Measurements from ENCODE around the gene UPF2. TPM values are rescaled to one million over a fixed set of nuclear protein-coding genes. Genes with fewer than 3 reads are reported as not detected.
"Not testable (repeated sequence)": the region's sequence is repeated elsewhere in the genome, so short reads cannot be mapped to it uniquely, and the experiment has no call there.

UPF2 gene, protein sequence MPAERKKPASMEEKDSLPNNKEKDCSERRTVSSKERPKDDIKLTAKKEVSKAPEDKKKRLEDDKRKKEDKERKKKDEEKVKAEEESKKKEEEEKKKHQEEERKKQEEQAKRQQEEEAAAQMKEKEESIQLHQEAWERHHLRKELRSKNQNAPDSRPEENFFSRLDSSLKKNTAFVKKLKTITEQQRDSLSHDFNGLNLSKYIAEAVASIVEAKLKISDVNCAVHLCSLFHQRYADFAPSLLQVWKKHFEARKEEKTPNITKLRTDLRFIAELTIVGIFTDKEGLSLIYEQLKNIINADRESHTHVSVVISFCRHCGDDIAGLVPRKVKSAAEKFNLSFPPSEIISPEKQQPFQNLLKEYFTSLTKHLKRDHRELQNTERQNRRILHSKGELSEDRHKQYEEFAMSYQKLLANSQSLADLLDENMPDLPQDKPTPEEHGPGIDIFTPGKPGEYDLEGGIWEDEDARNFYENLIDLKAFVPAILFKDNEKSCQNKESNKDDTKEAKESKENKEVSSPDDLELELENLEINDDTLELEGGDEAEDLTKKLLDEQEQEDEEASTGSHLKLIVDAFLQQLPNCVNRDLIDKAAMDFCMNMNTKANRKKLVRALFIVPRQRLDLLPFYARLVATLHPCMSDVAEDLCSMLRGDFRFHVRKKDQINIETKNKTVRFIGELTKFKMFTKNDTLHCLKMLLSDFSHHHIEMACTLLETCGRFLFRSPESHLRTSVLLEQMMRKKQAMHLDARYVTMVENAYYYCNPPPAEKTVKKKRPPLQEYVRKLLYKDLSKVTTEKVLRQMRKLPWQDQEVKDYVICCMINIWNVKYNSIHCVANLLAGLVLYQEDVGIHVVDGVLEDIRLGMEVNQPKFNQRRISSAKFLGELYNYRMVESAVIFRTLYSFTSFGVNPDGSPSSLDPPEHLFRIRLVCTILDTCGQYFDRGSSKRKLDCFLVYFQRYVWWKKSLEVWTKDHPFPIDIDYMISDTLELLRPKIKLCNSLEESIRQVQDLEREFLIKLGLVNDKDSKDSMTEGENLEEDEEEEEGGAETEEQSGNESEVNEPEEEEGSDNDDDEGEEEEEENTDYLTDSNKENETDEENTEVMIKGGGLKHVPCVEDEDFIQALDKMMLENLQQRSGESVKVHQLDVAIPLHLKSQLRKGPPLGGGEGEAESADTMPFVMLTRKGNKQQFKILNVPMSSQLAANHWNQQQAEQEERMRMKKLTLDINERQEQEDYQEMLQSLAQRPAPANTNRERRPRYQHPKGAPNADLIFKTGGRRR
- 31.4 TPM for total RNA-seq
- polyA plus RNA-seq, result 20.2 TPM

DNA sequence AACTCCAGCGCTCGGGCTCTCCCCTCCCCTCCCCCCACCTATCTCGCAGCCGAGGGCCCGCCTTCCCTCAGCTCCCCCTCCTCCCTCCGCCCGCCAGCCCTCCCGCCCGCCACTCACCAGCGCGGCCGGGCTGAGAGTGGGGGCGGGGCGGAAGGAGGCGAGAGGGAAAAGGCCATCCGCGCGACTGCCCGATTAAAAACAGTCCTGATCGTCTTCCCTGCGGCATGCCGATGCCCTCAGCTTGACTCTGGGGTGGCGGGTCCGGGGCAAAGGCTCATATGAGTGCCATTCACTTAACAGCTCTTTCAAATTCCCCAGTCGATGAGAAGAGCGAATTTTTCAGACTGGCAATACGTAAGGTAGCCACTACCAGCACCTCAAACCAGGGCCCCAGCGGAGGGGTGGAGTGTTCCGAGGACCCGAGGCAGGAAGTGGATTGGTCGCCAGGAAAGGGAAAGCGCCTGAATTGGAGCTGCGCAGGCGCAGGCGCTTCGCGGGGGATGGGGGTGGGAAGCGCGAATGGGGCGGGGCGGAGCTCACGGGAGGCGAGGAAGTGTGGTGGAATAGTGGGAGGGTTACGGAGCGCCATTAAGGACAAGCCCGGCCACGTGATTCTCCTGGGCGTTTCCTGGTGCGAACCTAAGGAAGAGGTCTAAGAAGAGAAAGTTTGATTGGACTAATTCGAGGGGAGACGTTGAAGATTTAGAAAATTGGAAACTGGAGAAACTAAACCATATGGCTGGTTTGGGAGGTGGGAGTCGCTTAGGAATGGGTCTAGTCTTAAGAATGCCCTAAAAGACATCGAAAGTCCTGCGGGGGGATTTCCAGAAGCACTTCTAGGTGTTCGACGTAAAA lies at the start of gene UPF2:
UPF2 (minus strand) TSS at position 13 of the 855 bp plus-strand sequence. CDS start 7,386 bp downstream, outside the sequence.
- Histone ChIP-seq H3K27ac (ENCODE audit: low read depth) (peak within 1 kb of the TSS; percentile 100), H3K36me3 (ENCODE audit: insufficient read depth) (no peaks in the 10 kb centered on the region), H3K4me1 (ENCODE audit: insufficient read depth) (no peaks in the 10 kb centered on the region), H3K4me3 (ENCODE audit: low read depth, low read length) (peak within 1 kb of the TSS; percentile 97)
- WGBS, result 3% methylated on average over 54 of the region's 56 CpGs
- peak; percentile 96 for DNase-seq (ENCODE audit: extremely low spot score)

DNA sequence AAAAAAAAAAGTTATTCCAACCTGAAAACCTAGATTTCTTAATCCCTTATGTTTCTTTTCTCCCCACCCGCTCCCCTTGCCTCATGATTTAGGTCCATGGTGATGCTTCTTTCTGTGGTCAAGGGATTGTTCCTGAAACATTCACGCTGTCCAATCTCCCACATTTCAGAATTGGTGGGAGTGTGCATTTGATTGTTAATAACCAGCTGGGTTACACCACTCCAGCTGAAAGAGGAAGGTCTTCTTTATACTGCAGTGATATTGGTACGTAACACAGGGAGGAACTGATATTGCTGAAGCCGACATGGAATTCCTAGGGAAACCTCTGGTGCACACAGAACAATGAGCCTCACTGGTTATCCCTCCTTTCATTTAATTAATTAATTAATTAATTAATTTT lies 48.8 kb upstream of the UPF2 start:
- Histone ChIP-seq H3K36me3 (ENCODE audit: insufficient read depth) (peaks cover 3% of the 10 kb centered on the region), H3K27ac (ENCODE audit: low read depth) (no peak overlapping the region), H3K4me1 (ENCODE audit: insufficient read depth) (no peaks in the 10 kb centered on the region), H3K4me3 (ENCODE audit: low read depth, low read length) (no peak overlapping the region)
- no peak for DNase-seq (ENCODE audit: extremely low spot score)
- 97% methylated on average over 4 of the region's 4 CpGs for WGBS

DNA sequence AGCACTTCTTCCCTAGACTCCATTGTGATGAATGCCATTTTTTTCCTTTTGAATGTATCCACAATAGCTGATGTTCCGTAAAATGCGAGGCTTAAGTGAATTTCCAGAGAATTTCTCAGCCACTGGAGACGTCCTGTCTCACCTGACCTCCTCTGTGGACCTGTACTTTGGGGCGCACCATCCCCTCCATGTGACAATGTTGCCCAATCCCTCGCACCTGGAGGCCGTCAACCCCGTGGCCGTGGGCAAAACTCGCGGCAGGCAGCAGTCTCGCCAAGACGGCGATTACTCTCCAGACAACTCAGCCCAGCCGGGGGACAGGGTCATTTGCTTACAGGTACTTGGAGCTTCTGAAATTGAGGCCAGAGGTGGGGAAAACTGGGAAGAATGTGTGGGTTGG lies 46.3 kb upstream of the UPF2 start:
- H3K27ac ChIP-seq (ENCODE audit: low read depth), result no peak overlapping the region
- 93% methylated on average over 14 of the region's 14 CpGs for WGBS
- DNase-seq (ENCODE audit: extremely low spot score), result no peak
- peaks cover 3% of the 10 kb centered on the region for H3K36me3 ChIP-seq (ENCODE audit: insufficient read depth)
- H3K4me1 ChIP-seq (ENCODE audit: insufficient read depth), result no peaks in the 10 kb centered on the region
- H3K4me3 ChIP-seq (ENCODE audit: low read depth, low read length), result no peak overlapping the region

DNA sequence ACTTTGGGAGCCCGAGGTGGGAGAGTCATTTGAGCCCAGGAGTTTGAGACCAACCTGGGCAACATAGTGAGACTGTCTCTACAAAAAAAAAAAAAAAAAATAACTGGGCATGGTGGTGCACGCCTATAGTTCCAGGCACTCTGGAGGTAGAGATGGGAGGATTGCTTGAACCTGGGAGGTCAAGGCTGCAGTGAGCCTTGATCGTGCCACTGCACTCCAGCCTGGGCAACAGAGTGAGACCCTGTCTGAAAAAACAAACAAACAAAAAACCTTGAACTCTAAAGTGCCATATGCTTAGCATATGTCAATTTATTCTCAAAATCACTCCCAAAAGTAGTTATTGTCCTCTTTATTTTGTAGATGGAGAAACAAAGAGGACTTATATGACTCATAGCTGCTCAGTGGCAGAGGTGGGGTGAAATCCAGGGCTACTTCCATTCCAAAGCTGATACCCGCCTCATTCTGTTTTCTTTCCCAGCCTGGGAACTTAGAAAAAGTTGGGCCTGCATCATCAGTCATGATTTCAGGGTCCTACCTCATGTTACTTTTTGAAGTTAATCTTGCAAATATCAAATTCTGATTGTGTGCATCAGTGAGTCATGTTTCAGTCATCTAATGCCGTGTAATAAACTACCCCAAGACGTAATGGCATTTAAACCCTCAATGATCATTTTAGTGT lies 39.4 kb upstream of the UPF2 start:
- WGBS, result 85% methylated on average over 6 of the region's 6 CpGs
- Histone ChIP-seq H3K27ac (ENCODE audit: low read depth) (no peak overlapping the region), H3K4me1 (ENCODE audit: insufficient read depth) (no peaks in the 10 kb centered on the region), H3K4me3 (ENCODE audit: low read depth, low read length) (no peak overlapping the region), H3K36me3 (ENCODE audit: insufficient read depth) (peaks cover 3% of the 10 kb centered on the region)
- DNase-seq (ENCODE audit: extremely low spot score), result no peak

DNA sequence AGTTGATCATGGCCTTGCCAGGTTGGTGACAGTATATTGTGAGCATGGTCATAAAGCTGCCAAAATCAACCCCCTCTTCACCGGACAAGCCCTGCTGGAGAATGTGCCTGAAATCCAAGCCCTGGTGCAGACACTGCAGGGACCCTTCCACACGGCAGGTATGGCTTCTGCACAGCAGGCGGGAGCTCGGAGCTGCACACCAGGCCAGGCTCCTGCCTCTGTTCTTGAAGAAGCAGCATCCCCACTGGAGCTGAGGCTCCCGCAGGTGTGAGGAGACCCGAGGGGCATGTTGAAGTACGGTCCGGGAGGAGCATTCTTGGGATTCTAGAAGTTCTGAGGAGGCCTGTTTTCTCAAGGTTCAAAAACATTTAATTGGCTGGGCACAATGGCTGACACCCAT lies 38.9 kb upstream of the UPF2 start:
- Histone ChIP-seq H3K4me3 (ENCODE audit: low read depth, low read length) (no peak overlapping the region), H3K4me1 (ENCODE audit: insufficient read depth) (no peaks in the 10 kb centered on the region), H3K27ac (ENCODE audit: low read depth) (no peak overlapping the region), H3K36me3 (ENCODE audit: insufficient read depth) (peaks cover 3% of the 10 kb centered on the region)
- WGBS, result 90% methylated on average over 8 of the region's 8 CpGs
- DNase-seq (ENCODE audit: extremely low spot score), result no peak

DNA sequence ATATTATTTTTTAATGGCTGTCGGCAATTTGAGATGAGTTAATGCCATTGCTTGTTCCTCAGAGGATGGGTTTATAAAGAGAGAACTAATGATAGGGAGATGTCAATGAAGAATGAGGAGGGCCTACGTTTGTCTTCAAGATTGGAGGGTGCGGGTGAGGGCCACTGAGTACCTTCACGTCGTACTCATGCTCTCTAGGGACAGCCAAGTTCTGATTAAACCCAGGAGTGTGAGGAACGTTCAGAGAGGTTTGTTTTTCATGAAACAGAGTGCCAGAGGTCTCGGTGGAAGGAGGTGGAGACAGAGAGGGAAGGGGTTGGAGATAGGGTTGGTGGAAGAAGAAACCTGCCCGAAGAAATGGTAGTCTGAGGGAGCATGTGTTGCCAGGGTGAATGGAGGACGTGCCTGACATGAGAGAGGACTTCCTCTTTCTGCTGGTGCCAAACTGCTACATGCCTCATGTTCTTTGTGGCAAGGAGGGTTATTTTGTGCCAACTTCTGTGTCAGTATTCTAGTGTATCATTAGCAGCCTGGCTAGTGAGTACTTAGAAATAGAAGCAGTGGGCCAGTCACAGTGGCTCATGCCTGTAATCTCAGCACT lies 35.1 kb upstream of the UPF2 start:
- peaks cover 3% of the 10 kb centered on the region for H3K36me3 ChIP-seq (ENCODE audit: insufficient read depth)
- H3K27ac ChIP-seq (ENCODE audit: low read depth), result no peak overlapping the region
- no peak for DNase-seq (ENCODE audit: extremely low spot score)
- no peaks in the 10 kb centered on the region for H3K4me1 ChIP-seq (ENCODE audit: insufficient read depth)
- H3K4me3 ChIP-seq (ENCODE audit: low read depth, low read length), result no peak overlapping the region
- WGBS, result 79% methylated on average over 9 of the region's 9 CpGs

DNA sequence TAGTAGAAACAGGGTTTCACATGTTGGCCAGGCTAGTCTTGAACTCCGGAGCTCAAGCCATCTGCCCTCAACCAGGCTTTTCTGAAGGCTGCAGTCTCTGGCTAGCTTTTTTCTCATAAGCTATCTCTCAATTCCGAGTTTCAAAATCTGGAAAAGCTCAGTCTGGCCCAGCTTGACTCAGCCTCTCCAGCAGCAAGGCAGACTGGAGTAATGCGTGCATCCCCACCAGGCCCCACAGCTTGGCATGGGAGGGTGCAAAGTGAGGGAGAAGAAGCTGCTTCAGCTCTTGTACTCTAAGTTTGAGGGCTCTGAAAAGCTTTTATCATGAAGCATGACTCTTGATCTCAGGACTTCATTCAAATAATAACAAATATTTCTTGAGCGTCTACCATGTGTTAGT lies 30.9 kb upstream of the UPF2 start:
- Histone ChIP-seq H3K27ac (ENCODE audit: low read depth) (no peak overlapping the region), H3K4me1 (ENCODE audit: insufficient read depth) (no peaks in the 10 kb centered on the region), H3K4me3 (ENCODE audit: low read depth, low read length) (no peak overlapping the region), H3K36me3 (ENCODE audit: insufficient read depth) (no peaks in the 10 kb centered on the region)
- DNase-seq (ENCODE audit: extremely low spot score), result no peak
- 79% methylated on average over 4 of the region's 4 CpGs for WGBS

DNA sequence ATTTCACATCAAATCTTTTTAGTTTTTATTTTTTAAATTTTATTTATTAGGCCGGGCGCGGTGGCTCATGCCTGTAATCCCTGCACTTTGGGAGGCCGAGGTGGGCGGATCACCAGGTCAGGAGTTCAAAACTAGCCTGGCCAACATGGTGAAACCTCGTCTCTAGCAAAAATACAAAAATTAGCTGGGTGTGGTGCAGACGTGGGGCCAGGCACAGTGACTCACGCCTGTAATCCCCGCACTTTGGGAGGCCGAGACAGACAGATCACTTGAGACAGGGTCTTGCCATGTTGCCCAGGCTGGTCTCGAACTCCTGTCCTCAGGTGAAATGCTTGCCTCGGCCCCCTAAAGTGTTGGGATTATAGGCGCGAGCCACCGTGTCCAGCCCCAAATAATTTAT lies 28.8 kb upstream of the UPF2 start:
- not testable (repeated sequence) for H3K4me1 ChIP-seq (ENCODE audit: insufficient read depth); H3K4me3 ChIP-seq (ENCODE audit: low read depth, low read length); DNase-seq (ENCODE audit: extremely low spot score); H3K36me3 ChIP-seq (ENCODE audit: insufficient read depth); H3K27ac ChIP-seq (ENCODE audit: low read depth)
- 91% methylated on average over 15 of the region's 15 CpGs for WGBS

DNA sequence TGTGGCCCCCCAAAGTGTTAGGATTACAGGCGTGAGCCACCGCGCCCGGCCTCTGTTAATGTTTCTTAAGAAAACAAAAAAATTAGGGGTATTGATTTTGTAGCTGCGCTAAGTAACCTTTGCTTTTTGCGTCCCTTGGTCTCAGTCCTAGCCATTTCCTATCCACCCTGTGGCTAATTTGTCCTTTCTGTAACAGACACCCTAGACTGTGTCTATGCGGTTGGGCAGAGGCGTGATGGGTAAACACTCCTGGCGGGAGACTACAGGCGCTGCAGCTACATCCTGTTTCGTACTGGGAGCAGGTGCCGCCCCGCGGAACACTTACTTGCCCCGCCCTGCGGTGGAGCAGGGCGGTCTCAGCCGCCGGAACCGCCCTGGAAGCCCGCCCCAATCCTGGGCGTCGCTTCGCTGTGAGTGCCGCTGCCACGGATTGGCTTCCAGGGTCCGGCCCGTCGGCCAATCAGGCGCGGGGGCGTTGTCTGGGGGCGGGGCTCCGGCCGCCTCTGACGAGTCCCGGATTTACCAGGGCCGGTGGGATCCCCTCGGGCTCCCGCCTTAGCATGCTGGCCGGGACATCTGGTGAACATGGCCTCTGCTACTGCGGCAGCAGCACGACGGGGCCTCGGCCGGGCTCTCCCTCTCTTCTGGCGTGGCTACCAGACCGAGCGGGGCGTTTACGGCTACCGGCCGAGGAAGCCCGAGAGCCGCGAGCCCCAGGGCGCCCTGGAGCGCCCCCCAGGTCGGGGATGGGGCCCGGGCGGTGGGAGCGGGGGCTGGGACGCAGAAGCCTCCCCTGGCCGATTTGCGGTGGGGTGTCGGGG lies 26.1 kb upstream of the UPF2 start, which contains the start of gene DHTKD1:
DHTKD1 (plus strand) TSS at position 506 of the 821 bp plus-strand sequence; CDS start at position 586, 80 bp downstream.
- 3% methylated on average over 66 of the region's 66 CpGs for WGBS
- Histone ChIP-seq H3K4me3 (ENCODE audit: low read depth, low read length) (peak within 1 kb of the TSS; percentile 94), H3K4me1 (ENCODE audit: insufficient read depth) (no peaks in the 10 kb centered on the region), H3K27ac (ENCODE audit: low read depth) (peak within 1 kb of the TSS; percentile 80), H3K36me3 (ENCODE audit: insufficient read depth) (no peaks in the 10 kb centered on the region)
- DNase-seq (ENCODE audit: extremely low spot score), result peak; percentile 90

DNA sequence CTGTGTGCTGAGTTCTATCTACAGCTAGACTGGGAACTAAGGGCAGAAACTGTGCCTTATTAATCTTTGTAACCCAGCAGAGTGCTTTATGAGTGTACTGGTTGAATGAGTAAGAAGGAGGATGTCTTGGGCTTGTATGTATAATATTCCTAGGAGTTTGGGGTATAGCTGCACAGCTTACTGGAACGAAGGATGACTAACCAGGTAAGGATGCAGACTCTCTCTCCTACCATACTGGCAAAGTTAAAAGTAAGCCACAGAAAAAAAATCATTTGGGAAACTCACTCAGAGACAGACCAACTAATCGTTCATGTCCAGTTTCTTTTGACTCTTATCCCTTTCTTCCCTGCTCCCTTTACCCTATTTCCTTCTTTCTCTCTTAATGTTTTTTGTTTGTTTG lies 24.7 kb upstream of the UPF2 start:
- H3K27ac ChIP-seq (ENCODE audit: low read depth), result no peak overlapping the region
- H3K36me3 ChIP-seq (ENCODE audit: insufficient read depth), result no peaks in the 10 kb centered on the region
- no peaks in the 10 kb centered on the region for H3K4me1 ChIP-seq (ENCODE audit: insufficient read depth)
- DNase-seq (ENCODE audit: extremely low spot score), result no peak
- H3K4me3 ChIP-seq (ENCODE audit: low read depth, low read length), result no peak overlapping the region
- 82% methylated on average over 2 of the region's 2 CpGs for WGBS

DNA sequence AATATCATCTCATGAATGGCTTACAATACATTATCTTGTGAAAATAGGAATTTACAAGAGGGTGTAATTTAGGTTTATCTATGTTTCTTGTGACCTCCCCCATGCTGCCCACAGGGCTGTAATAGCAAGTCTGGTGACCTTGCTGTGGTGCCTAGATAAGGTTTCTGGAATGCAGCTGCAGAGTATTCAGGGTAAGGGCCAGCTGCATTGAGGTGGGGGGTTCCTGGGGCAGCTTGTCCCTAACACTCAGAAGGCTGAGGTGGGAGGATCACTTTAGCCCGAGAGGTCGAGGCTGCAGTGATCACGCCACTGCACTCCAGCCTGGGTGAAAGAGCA lies 20.8 kb upstream of the UPF2 start:
- no peak for DNase-seq (ENCODE audit: extremely low spot score)
- Histone ChIP-seq H3K27ac (ENCODE audit: low read depth) (no peak overlapping the region), H3K4me3 (ENCODE audit: low read depth, low read length) (no peak overlapping the region), H3K4me1 (ENCODE audit: insufficient read depth) (no peaks in the 10 kb centered on the region), H3K36me3 (ENCODE audit: insufficient read depth) (no peaks in the 10 kb centered on the region)
- WGBS, result 75% methylated on average over 3 of the region's 3 CpGs
